Neutrophil (primary cell): ENCODE data around the gene CFAP74.

ENCODE experiments used
- H3K27ac ChIP-seq: fragments of 200-600 bp; sonication (generic); 2 replicates; pipeline ENCODE4 v1.5.1; 2016; ENCODE audit warnings: mild to moderate bottlenecking, moderate library complexity
- H3K27me3 ChIP-seq: fragments of 200-600 bp; sonication (generic); 2 replicates; pipeline ENCODE4 v1.6.0; 2016; ENCODE audit warnings: mild to moderate bottlenecking
- H3K36me3 ChIP-seq: fragments of 200-600 bp; sonication (generic); 2 replicates; pipeline ENCODE4 v1.5.1; 2017
- H3K4me1 ChIP-seq, 2 experiments: fragments of 200-600 bp in 1 of 2; sonication (generic) in 1 of 2; 1 replicate in 1 of 2; 2 replicates in 1 of 2; pipeline versions ENCODE4 v1.5.1 to v1.6.1; 2013 to 2016; ENCODE audit warnings: low read depth in 1 of 2, low read length in 1 of 2, mild to moderate bottlenecking in 1 of 2, moderate library complexity in 1 of 2; ENCODE audit not compliant: control insufficient read depth in 1 of 2, insufficient read depth in 1 of 2
- H3K4me3 ChIP-seq, 2 experiments: fragments of 200-600 bp in 1 of 2; sonication (generic) in 1 of 2; 1 replicate in 1 of 2; 2 replicates in 1 of 2; pipeline ENCODE4 v1.5.1; 2013 to 2016; ENCODE audit warnings: low read depth in 1 of 2, low read length in 1 of 2, mild to moderate bottlenecking in 1 of 2, moderate library complexity in 1 of 2
- H3K9me3 ChIP-seq: fragments of 200-600 bp; sonication (generic); 2 replicates; pipeline ENCODE4 v1.5.1; 2016
- TF ChIP-seq, protein P1 (sequence below): fragments of 200-600 bp; sonication (generic); IDR thresholded peaks from 2 replicates; pipeline ENCODE4 v1.5.1; 2016; ENCODE audit warnings: antibody characterized with exemption

Gene CFAP74

GRCh38 chr1:1918901-1919303, 84.7 kb downstream of the CFAP74 start, which contains the start of gene TMEM52:
Gene TMEM52 (minus strand): TSS chr1:1919279. CDS start chr1:1919265, 14 bp downstream.
- Histone ChIP-seq H3K27me3 (peaks cover 40% of the 10 kb centered on the region), H3K9me3 (no peaks in the 10 kb centered on the region), H3K27ac (peak within 1 kb of the TSS; percentile 51), H3K4me1 (peaks cover 9 to 31% of the 10 kb centered on the region in 2 experiments), H3K4me3 (peak within 1 kb of the TSS; percentile 71 to 77), H3K36me3 (no peaks in the 10 kb centered on the region)
- TF ChIP-seq, protein P1, sequence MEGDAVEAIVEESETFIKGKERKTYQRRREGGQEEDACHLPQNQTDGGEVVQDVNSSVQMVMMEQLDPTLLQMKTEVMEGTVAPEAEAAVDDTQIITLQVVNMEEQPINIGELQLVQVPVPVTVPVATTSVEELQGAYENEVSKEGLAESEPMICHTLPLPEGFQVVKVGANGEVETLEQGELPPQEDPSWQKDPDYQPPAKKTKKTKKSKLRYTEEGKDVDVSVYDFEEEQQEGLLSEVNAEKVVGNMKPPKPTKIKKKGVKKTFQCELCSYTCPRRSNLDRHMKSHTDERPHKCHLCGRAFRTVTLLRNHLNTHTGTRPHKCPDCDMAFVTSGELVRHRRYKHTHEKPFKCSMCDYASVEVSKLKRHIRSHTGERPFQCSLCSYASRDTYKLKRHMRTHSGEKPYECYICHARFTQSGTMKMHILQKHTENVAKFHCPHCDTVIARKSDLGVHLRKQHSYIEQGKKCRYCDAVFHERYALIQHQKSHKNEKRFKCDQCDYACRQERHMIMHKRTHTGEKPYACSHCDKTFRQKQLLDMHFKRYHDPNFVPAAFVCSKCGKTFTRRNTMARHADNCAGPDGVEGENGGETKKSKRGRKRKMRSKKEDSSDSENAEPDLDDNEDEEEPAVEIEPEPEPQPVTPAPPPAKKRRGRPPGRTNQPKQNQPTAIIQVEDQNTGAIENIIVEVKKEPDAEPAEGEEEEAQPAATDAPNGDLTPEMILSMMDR: no peak

GRCh38 chr1:1917995-1918900, 85.3 kb downstream of the CFAP74 start:
- H3K4me1 ChIP-seq: peaks cover 9 to 31% of the 10 kb centered on the region in 2 experiments
- no peaks in the 10 kb centered on the region for H3K9me3 ChIP-seq
- TF ChIP-seq, protein P1: no peak
- H3K27ac ChIP-seq: no peak overlapping the region
- H3K36me3 ChIP-seq: no peaks in the 10 kb centered on the region
- peaks cover 40% of the 10 kb centered on the region for H3K27me3 ChIP-seq
- H3K4me3 ChIP-seq: peak overlapping the region; percentile 71 to 77

DNA sequence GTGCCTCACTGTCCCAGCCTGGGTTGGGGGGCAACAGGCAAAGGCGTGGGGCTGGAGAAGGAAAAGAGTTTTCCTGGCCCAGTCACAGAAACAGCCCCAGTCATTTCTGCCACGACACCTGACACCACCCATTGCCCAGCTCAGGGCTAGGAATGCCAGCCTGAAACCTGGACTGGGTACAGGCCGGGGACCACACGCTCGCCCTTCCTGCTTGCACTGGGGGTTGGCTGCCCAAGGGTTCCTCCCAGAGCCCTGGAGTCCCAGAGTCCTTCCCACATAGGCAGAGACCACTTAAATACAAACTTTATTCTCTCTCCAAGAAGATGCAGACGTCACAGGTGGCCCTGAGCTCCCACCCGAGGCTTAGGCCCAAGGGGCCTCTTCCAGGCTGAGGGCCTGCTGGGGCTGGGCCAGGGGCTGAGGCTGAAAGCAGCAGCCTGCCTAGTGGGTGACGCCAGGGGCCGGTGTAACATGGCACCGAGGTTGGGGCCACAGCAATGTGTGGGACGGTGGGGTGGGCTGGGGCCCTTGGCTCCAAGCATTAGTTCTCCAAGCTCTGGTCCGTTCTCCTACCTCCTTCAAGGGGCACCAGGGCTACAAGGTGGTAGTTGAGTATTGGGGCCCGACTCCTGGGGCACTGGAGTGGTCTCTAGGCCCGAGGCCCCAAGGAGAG, 86.1 kb downstream of the CFAP74 start:
- H3K36me3 ChIP-seq: no peaks in the 10 kb centered on the region
- no peaks in the 10 kb centered on the region for H3K9me3 ChIP-seq
- TF ChIP-seq, protein P1: no peak
- no peak overlapping the region for H3K4me3 ChIP-seq
- peaks cover 9 to 31% of the 10 kb centered on the region in 2 experiments for H3K4me1 ChIP-seq
- no peak overlapping the region for H3K27ac ChIP-seq
- H3K27me3 ChIP-seq: peaks cover 33% of the 10 kb centered on the region

GRCh38 chr1:1916851-1917251, 86.7 kb downstream of the CFAP74 start:
- no peaks in the 10 kb centered on the region for H3K9me3 ChIP-seq
- peaks cover 34% of the 10 kb centered on the region for H3K27me3 ChIP-seq
- peaks cover 9 to 31% of the 10 kb centered on the region in 2 experiments for H3K4me1 ChIP-seq
- H3K36me3 ChIP-seq: no peaks in the 10 kb centered on the region
- TF ChIP-seq, protein P1: no peak
- H3K27ac ChIP-seq: no peak overlapping the region
- H3K4me3 ChIP-seq: no peak overlapping the region

- Histone ChIP-seq H3K4me1 (peaks cover 9 to 31% of the 10 kb centered on the region in 2 experiments), H3K9me3 (no peaks in the 10 kb centered on the region), H3K36me3 (no peaks in the 10 kb centered on the region), H3K27me3 (peaks cover 41% of the 10 kb centered on the region), H3K4me3 (no peak overlapping the region), H3K27ac (no peak overlapping the region)
- TF ChIP-seq, protein P1: no peak
These were observed 87.4 kb downstream of the CFAP74 start for GRCh38 chr1:1915911-1916840.
